Natural killer cell (primary cell): ENCODE data around the gene GABRB3. TPM values are rescaled to one million over a fixed set of nuclear protein-coding genes. Genes with fewer than 3 reads are reported as not detected.

Source experiments
- ATAC-seq, 3 donors: fragments of 150-1000 bp in 2 of 3; fragments of 200-7000 bp in 1 of 3; cut with Tn5 transposase; 1 replicate in 1 of 3; 2 replicates in 2 of 3; pipeline ENCODE4 v1.10.0; 2021; ENCODE audit warnings: mild to moderate bottlenecking in 2 of 3, moderate library complexity in 2 of 3
- DNase-seq, 2 donors: peaks; one replicate each; pipeline versions ENCODE4 v3.0.0 to v3.0.0-alpha.2; 2013 to 2021; ENCODE audit warnings: mixed read lengths in 1 of 2
- H3K27ac ChIP-seq: one replicate; pipeline ENCODE4 v1.5.1; 2013; ENCODE audit warnings: mild to moderate bottlenecking, low read length
- H3K27me3 ChIP-seq: one replicate; pipeline ENCODE4 v1.6.1; 2013; ENCODE audit warnings: low read length; ENCODE audit not compliant: control insufficient read depth, insufficient read depth
- H3K36me3 ChIP-seq: one replicate; pipeline ENCODE4 v1.6.1; 2013; ENCODE audit warnings: low read length; ENCODE audit not compliant: control insufficient read depth, insufficient read depth
- H3K4me1 ChIP-seq: one replicate; pipeline ENCODE4 v1.6.1; 2013; ENCODE audit warnings: low read length; ENCODE audit not compliant: control insufficient read depth, insufficient read depth
- H3K4me3 ChIP-seq: one replicate; pipeline ENCODE4 v1.5.1; 2013; ENCODE audit warnings: low read length
- H3K9me3 ChIP-seq: one replicate; pipeline ENCODE4 v1.6.1; 2013; ENCODE audit warnings: low read length; ENCODE audit not compliant: control insufficient read depth, insufficient read depth
- H3K27ac Mint-ChIP-seq, 2 donors: one replicate each; pipeline ENCODE4 v1.8.0; 2022; ENCODE audit warnings: mild to moderate bottlenecking in 2 of 2, mixed read lengths in 2 of 2, moderate library complexity in 1 of 2
- H3K27me3 Mint-ChIP-seq, 2 donors: one replicate each; pipeline ENCODE4 v1.8.0; 2022; ENCODE audit warnings: low read depth in 2 of 2, mixed read lengths in 2 of 2
- H3K36me3 Mint-ChIP-seq: one replicate; pipeline ENCODE4 v1.8.0; 2022; ENCODE audit warnings: mixed read lengths
- H3K4me1 Mint-ChIP-seq, 2 donors: one replicate each; pipeline ENCODE4 v1.8.0; 2022; ENCODE audit warnings: mixed read lengths in 2 of 2
- H3K4me3 Mint-ChIP-seq: one replicate; pipeline ENCODE4 v1.8.0; 2022; ENCODE audit warnings: mild to moderate bottlenecking, moderate library complexity, mixed read lengths
- H3K9me3 Mint-ChIP-seq, 2 donors: one replicate each; pipeline ENCODE4 v1.8.0; 2022; ENCODE audit warnings: mixed read lengths in 2 of 2
- CTCF ChIP-seq: fragments of 200-600 bp; IDR thresholded peaks from one replicate; pipeline ENCODE4 v1.8.0; 2022; ENCODE audit warnings: antibody characterized with exemption
- WGBS: methylation state at CpG from one replicate; pipeline ENCODE4 v1.1.7; 2013; ENCODE audit warnings: missing lambda C conversion rate; ENCODE audit not compliant: insufficient coverage; 5-methylcytosine and 5-hydroxymethylcytosine counted together
- intact Hi-C: fragments of 100-400 bp; cut with micrococcal nuclease; formaldehyde crosslinking; loops from one replicate; pipeline ENCODE4 v1.14.2; 2022
- total RNA-seq, 4 donors: library from RNA; stranded (reverse); fragments of 120-200 nt in 1 of 4; gene quantifications; one replicate each; pipeline versions ENCODE4 v1.2.3 to v1.2.4, GENCODE V29; 2013 to 2022

Gene GABRB3
- total RNA-seq, 3 donors from 2014 or later (not counting 1 experiment from before 2014, with no cell fraction given), result not detected

- H3K27ac ChIP-seq, result no peak overlapping the region
- H3K4me1 ChIP-seq, result no peaks in the 10 kb centered on the region
- Mint-ChIP-seq H3K4me1 (no peaks in the 10 kb centered on the region), H3K4me3 (no peak overlapping the region), H3K36me3 (peaks cover 4% of the 10 kb centered on the region), H3K27me3 (no peaks in the 10 kb centered on the region), H3K27ac (no peak overlapping the region), H3K9me3 (peaks cover 17 to 25% of the 10 kb centered on the region in 2 donors)
- TF ChIP-seq CTCF, result no peak
- DNase-seq, result no peak
- intact Hi-C loops, result no loop called here
- H3K9me3 ChIP-seq, result peaks cover 13% of the 10 kb centered on the region
- H3K27me3 ChIP-seq, result no peaks in the 10 kb centered on the region
- no peak for ATAC-seq
- no peak overlapping the region for H3K4me3 ChIP-seq
- WGBS, result 86% methylated on average over 4 of the region's 4 CpGs
- H3K36me3 ChIP-seq, result no peaks in the 10 kb centered on the region
Observed at GRCh38 chr15:26632500-26632899, 140.4 kb downstream of the GABRB3 start.

DNA sequence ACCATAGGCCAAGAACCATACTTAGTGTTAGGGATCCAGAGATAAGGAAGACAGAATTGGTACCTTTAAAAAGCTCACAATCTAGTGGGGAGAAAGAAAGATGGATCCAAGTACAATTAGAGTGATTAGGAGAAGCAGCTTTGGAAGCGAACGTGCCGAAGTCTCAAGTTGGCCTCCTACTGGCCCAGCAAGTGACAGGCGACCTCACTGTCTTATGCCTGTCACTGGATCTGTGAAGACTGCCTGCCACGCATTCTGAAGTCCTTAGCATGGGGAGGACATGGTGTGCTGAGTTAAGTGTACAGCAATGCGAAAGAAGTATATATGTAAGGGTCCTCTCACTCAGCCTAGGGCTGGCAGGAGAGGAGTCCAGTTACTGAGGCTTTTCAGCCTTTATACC lies 141.0 kb downstream of the GABRB3 start:
- Mint-ChIP-seq H3K36me3 (peaks cover 10% of the 10 kb centered on the region), H3K27ac (no peak overlapping the region), H3K4me3 (no peak overlapping the region), H3K27me3 (no peaks in the 10 kb centered on the region), H3K9me3 (peaks cover 16 to 27% of the 10 kb centered on the region in 2 donors), H3K4me1 (no peaks in the 10 kb centered on the region)
- Histone ChIP-seq H3K4me1 (no peaks in the 10 kb centered on the region), H3K36me3 (no peaks in the 10 kb centered on the region), H3K27ac (no peak overlapping the region), H3K4me3 (no peak overlapping the region), H3K9me3 (peaks cover 13% of the 10 kb centered on the region), H3K27me3 (no peaks in the 10 kb centered on the region)
- no peak for ATAC-seq
- WGBS, result 83% methylated on average over 6 of the region's 6 CpGs
- no peak for DNase-seq
- no peak for TF ChIP-seq CTCF
- intact Hi-C loops, result no loop called here

DNA sequence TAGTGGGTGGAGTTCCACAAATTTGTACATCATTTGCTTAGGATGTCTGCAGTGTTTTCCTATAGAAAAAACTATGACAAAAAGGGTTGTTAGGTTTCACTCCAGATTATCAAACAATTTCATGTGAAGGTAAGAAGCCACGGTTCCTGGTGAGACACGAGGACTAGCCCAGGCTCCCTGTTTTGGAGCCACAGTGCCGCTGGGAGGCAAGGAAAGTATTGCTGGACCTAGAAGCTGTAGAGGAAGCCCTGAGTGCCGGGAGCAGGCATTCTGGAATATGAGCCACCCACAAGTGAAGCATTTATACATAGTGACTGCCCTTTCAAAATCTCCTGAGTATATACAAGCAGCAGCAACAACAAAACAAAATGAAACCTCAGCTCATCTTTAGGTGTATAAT lies 142.0 kb downstream of the GABRB3 start:
- Histone ChIP-seq H3K4me1 (no peaks in the 10 kb centered on the region), H3K36me3 (no peaks in the 10 kb centered on the region), H3K9me3 (peaks cover 11% of the 10 kb centered on the region), H3K4me3 (no peak overlapping the region), H3K27ac (no peak overlapping the region), H3K27me3 (no peaks in the 10 kb centered on the region)
- Mint-ChIP-seq H3K36me3 (peaks cover 18% of the 10 kb centered on the region), H3K9me3 (peaks cover 12 to 26% of the 10 kb centered on the region in 2 donors), H3K4me3 (no peak overlapping the region), H3K27me3 (no peaks in the 10 kb centered on the region), H3K27ac (no peak overlapping the region), H3K4me1 (no peaks in the 10 kb centered on the region)
- TF ChIP-seq CTCF, result no peak
- DNase-seq, result no peak
- WGBS, result 59% methylated on average over 4 of the region's 4 CpGs
- intact Hi-C loops, result no loop called here
- no peak for ATAC-seq

- Histone ChIP-seq H3K36me3 (no peaks in the 10 kb centered on the region), H3K9me3 (peaks cover 16% of the 10 kb centered on the region), H3K4me1 (no peaks in the 10 kb centered on the region), H3K27ac (no peak overlapping the region), H3K4me3 (no peak overlapping the region), H3K27me3 (no peaks in the 10 kb centered on the region)
- Mint-ChIP-seq H3K4me1 (no peaks in the 10 kb centered on the region), H3K4me3 (no peak overlapping the region), H3K36me3 (peaks cover 18% of the 10 kb centered on the region), H3K27ac (no peak overlapping the region), H3K27me3 (no peaks in the 10 kb centered on the region), H3K9me3 (peaks cover 10 to 20% of the 10 kb centered on the region in 2 donors)
- no peak for TF ChIP-seq CTCF
- no peak for ATAC-seq
- intact Hi-C loops, result no loop called here
- no peak for DNase-seq
- 90% methylated on average over 41 of the region's 41 CpGs for WGBS
Observed at GRCh38 chr15:26628879-26629529, 143.9 kb downstream of the GABRB3 start.
